ENCODE measurements around the gene LRP8. TPM values are rescaled to one million over a fixed set of nuclear protein-coding genes. Genes with fewer than 3 reads are reported as not detected.

LRP8 gene
- total and polyA plus RNA-seq, 4 donors: 0.15 to 0.75 (median 0.29) TPM

- Histone ChIP-seq H3K9me3 (ENCODE audit: control insufficient read depth in 4 of 4, low read length in 3 of 4) (no peaks in the 10 kb centered on the region), H3K4me1 (ENCODE audit: control insufficient read depth in 4 of 4, insufficient read depth in 4 of 4, low read length in 3 of 4) (peaks cover 9 to 64% (median 48%) of the 10 kb centered on the region in 4 donors)
- WGBS: 26% methylated on average over 13 of the region's 13 CpGs
Measured at GRCh38 chr1:53197291-53198200, 130.3 kb downstream of the LRP8 start.

GRCh38 chr1:53196485-53197290 lies 131.2 kb downstream of the LRP8 start, which contains the start of gene CPT2:
TSS of gene CPT2 (plus strand) at chr1:53196824. CDS start at chr1:53196944, 120 bp downstream.
- H3K9me3 ChIP-seq (ENCODE audit: control insufficient read depth in 4 of 4, low read length in 3 of 4): no peaks in the 10 kb centered on the region
- peak; percentile 90 for DNase-seq (ENCODE audit: low spot score)
- peaks cover 2 to 9% (median 8%) of the 10 kb centered on the region in 4 donors for H3K36me3 ChIP-seq (ENCODE audit: control insufficient read depth in 4 of 4, insufficient read depth in 3 of 4, low read depth in 1 of 4, low read length in 3 of 4)
- under 1% methylated on average over 57 of the region's 57 CpGs for WGBS
- H3K27me3 ChIP-seq (ENCODE audit: control insufficient read depth in 4 of 4, insufficient read depth in 4 of 4, low read length in 3 of 4): no peaks in the 10 kb centered on the region
- TF ChIP-seq ZBTB33 (IDR thresholded peaks at IDR 0.05) (no peak), MAX (IDR thresholded peaks at IDR 0.05) (peak; percentile 13), REST (IDR thresholded peaks at IDR 0.05) (peak; percentile 80), GABPA (IDR thresholded peaks at IDR 0.05 in 1 of 2, conservative IDR thresholded peaks at IDR 0.05 in 1 of 2) (peak; percentile 79 to 90), YY1 (IDR thresholded peaks at IDR 0.05) (peak; percentile 70), SP1 (IDR thresholded peaks at IDR 0.05) (peak; percentile 62), HNF4A (conservative IDR thresholded peaks at IDR 0.05) (peak in 1 of 2 donors; percentile 11), EGR1 (IDR thresholded peaks at IDR 0.05; ENCODE audit: low read depth in 2 of 2) (peak in 1 of 2 donors; percentile 50), RXRA (IDR thresholded peaks at IDR 0.05) (peak in 1 of 2 donors; percentile 56), NR2F2 (IDR thresholded peaks at IDR 0.05) (peak; percentile 27), CTCF (IDR thresholded peaks at IDR 0.05; ENCODE audit: low read depth, low read length, missing input control) (no peak), JUND (IDR thresholded peaks at IDR 0.05) (peak in 1 of 2 donors; percentile 54), FOXA1 (IDR thresholded peaks at IDR 0.05) (no peak)
- H3K4me3 ChIP-seq (ENCODE audit: low read depth in 1 of 3, low read length in 3 of 3): peak within 1 kb of the TSS; percentile 73 to 98 (median 88)
- H3K4me1 ChIP-seq (ENCODE audit: control insufficient read depth in 4 of 4, insufficient read depth in 4 of 4, low read length in 3 of 4): peaks cover 9 to 64% (median 48%) of the 10 kb centered on the region in 4 donors
- H3K9ac ChIP-seq (ENCODE audit: low read depth in 1 of 2, low read length in 2 of 2): peak within 1 kb of the TSS; percentile 91 to 97
- H3K27ac ChIP-seq (ENCODE audit: low read depth in 1 of 2, low read length in 2 of 2): peak within 1 kb of the TSS; percentile 98 to 99

More at GRCh38 chr1:53197291-53198200, 130.3 kb downstream of the LRP8 start:
- TF ChIP-seq RXRA (IDR thresholded peaks at IDR 0.05) (peak in 1 of 2 donors; percentile 18), JUND (IDR thresholded peaks at IDR 0.05) (no peak), GABPA (IDR thresholded peaks at IDR 0.05 in 1 of 2, conservative IDR thresholded peaks at IDR 0.05 in 1 of 2) (no peak), ATF3 (IDR thresholded peaks at IDR 0.05) (no peak), YY1 (IDR thresholded peaks at IDR 0.05) (peak; percentile 17)
- Histone ChIP-seq H3K9ac (ENCODE audit: low read depth in 1 of 2, low read length in 2 of 2) (peak overlapping the region; percentile 91 to 97), H3K4me3 (ENCODE audit: low read depth in 1 of 3, low read length in 3 of 3) (peak overlapping the region; percentile 73 to 98 (median 88)), H3K27me3 (ENCODE audit: control insufficient read depth in 4 of 4, insufficient read depth in 4 of 4, low read length in 3 of 4) (no peaks in the 10 kb centered on the region), H3K36me3 (ENCODE audit: control insufficient read depth in 4 of 4, insufficient read depth in 3 of 4, low read depth in 1 of 4, low read length in 3 of 4) (peaks cover 4 to 16% (median 16%) of the 10 kb centered on the region in 4 donors), H3K27ac (ENCODE audit: low read depth in 1 of 2, low read length in 2 of 2) (peak overlapping the region; percentile 98 to 99)
- DNase-seq (ENCODE audit: low spot score): no peak
